ENCODE results near the gene CTTN. TPM values are rescaled to one million over a fixed set of nuclear protein-coding genes. Genes with fewer than 3 reads are reported as not detected.

CTTN gene
- total RNA-seq, 1 experiment from 2014 or later: 503 TPM

- no peak overlapping the region for H3K4me3 ChIP-seq (ENCODE audit: low read depth in 2 of 2, low read length in 2 of 2)
- ChIA-PET POLR2A (no interaction called here), CTCF (no interaction called here)
- no peaks in the 10 kb centered on the region for H3K27me3 ChIP-seq (ENCODE audit: control insufficient read depth, insufficient read depth, low read length)
- intact Hi-C loops (cut with micrococcal nuclease; ENCODE audit: unreplicated experiment) (no loop called here), in situ Hi-C loops (cut with HindIII; ENCODE audit: low pct_unique_long_range_greater_than_20kb, low sequenced_read_pairs) (no loop called here)
- DNase-seq (ENCODE audit: low read depth, low spot score) (no peak), ATAC-seq (peak; percentile 40; the same call in 1 of the 2 replicates)
- no TSS peak for BruUV-seq (replicated peaks)
- H3K27ac ChIP-seq (ENCODE audit: low read length): no peak overlapping the region
- TF ChIP-seq TCF7L2 (IDR thresholded peaks at IDR 0.05; ENCODE audit: low read depth, low read length) (no peak), CTCF (IDR thresholded peaks at IDR 0.05) (no peak), POLR2AphosphoS5 (IDR thresholded peaks at IDR 0.05; ENCODE audit: low read depth, low read length) (no peak), REST (IDR thresholded peaks at IDR 0.05; ENCODE audit: insufficient read depth in 1 of 2, low read depth in 2 of 2, low read length in 1 of 2) (no peak), SIN3A (IDR thresholded peaks at IDR 0.05; ENCODE audit: borderline replicate concordance, insufficient read depth, low read depth, low read length) (no peak)
- H3K36me3 ChIP-seq (ENCODE audit: control insufficient read depth, insufficient read depth, low read length): no peaks in the 10 kb centered on the region
- peaks cover 18% of the 10 kb centered on the region for H3K4me1 ChIP-seq (ENCODE audit: control insufficient read depth, insufficient read depth, low read length)
- H3K9me3 ChIP-seq (ENCODE audit: control insufficient read depth, insufficient read depth, low read depth, low read length): no peaks in the 10 kb centered on the region
Measured at GRCh38 chr11:70476669-70477068, 78.3 kb downstream of the CTTN start.

GRCh38 chr11:70477176-70477575 is 78.8 kb downstream of the CTTN start:
- Histone ChIP-seq H3K27ac (ENCODE audit: low read length) (no peak overlapping the region), H3K4me1 (ENCODE audit: control insufficient read depth, insufficient read depth, low read length) (peaks cover 23% of the 10 kb centered on the region), H3K36me3 (ENCODE audit: control insufficient read depth, insufficient read depth, low read length) (no peaks in the 10 kb centered on the region), H3K4me3 (ENCODE audit: low read depth in 2 of 2, low read length in 2 of 2) (no peak overlapping the region), H3K27me3 (ENCODE audit: control insufficient read depth, insufficient read depth, low read length) (no peaks in the 10 kb centered on the region), H3K9me3 (ENCODE audit: control insufficient read depth, insufficient read depth, low read depth, low read length) (no peaks in the 10 kb centered on the region)
- DNase-seq (ENCODE audit: low read depth, low spot score): no peak
- TF ChIP-seq TCF7L2 (IDR thresholded peaks at IDR 0.05; ENCODE audit: low read depth, low read length): no peak
- no peak for TF ChIP-seq SIN3A (IDR thresholded peaks at IDR 0.05; ENCODE audit: borderline replicate concordance, insufficient read depth, low read depth, low read length)
- TF ChIP-seq CTCF (IDR thresholded peaks at IDR 0.05): no peak
- no peak for TF ChIP-seq POLR2AphosphoS5 (IDR thresholded peaks at IDR 0.05; ENCODE audit: low read depth, low read length)
- no peak for TF ChIP-seq REST (IDR thresholded peaks at IDR 0.05; ENCODE audit: insufficient read depth in 1 of 2, low read depth in 2 of 2, low read length in 1 of 2)
- no TSS peak for BruUV-seq (replicated peaks)
- ChIA-PET POLR2A (no interaction called here), CTCF (no interaction called here)
- in situ Hi-C loops (cut with HindIII; ENCODE audit: low pct_unique_long_range_greater_than_20kb, low sequenced_read_pairs) (no loop called here), intact Hi-C loops (cut with micrococcal nuclease; ENCODE audit: unreplicated experiment) (no loop called here)
- no peak for ATAC-seq

All from Panc1 (cell line).